Activated naive CD8-positive, alpha-beta T cell treated with anti-CD3 and anti-CD28 coated beads, Interleukin-2, amount 50 U/mL, for 16 hours (primary cell): Measurements from ENCODE around the gene CHMP1B.

ENCODE experiments used
- DNase-seq: peaks from one replicate; pipeline ENCODE4 v3.0.0-alpha.2; 2020; ENCODE audit warnings: low read depth, low spot score

CHMP1B gene, protein sequence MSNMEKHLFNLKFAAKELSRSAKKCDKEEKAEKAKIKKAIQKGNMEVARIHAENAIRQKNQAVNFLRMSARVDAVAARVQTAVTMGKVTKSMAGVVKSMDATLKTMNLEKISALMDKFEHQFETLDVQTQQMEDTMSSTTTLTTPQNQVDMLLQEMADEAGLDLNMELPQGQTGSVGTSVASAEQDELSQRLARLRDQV

GRCh38 chr18:11851146-11851805 lies at the start of gene CHMP1B:
TSS of gene CHMP1B (plus strand) at chr18:11851413. CDS start at chr18:11851512, 99 bp downstream.
- DNase-seq: peak; percentile 94

DNA sequence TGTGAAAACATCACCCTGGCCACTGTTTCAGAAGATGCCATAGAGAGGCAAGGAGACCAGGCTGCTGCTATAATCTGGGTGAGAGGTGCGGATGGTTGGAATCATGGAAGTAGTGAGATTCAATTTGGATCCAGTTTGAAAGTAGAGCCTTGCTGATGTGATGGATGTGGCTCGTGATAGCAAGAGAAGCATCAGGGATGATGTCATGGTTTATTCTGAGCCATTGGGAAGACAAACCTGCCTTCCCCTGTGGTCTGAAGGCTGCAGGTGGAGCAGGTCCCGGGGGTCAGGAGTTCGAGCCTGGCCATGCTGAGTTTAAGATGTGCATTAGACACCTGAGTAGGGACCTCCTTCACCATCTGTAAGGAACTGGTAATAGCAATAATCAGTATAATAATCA lies 49.6 kb upstream of the CHMP1B start:
- DNase-seq: no peak

DNA sequence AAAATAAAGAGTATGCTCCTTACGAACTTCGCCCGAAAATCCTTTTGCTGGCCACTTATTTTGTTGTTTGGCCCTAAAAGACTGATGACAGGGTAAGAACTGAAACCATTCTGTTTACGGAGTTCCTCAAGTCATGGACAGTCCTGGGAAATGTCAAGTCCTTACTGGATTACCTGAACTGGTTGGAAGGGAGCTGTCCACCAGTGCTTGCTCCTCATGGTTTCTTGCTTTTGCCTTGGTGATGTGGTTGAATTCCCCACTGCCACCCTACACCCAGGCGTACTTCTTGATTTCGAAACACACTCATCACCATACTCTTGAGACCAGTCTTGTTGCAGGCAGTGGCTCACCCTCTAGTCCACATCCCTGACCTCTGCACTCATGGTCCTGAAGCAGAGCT lies 49.1 kb upstream of the CHMP1B start:
- no peak for DNase-seq

GRCh38 chr18:11802586-11802985 lies 48.6 kb upstream of the CHMP1B start:
- no peak for DNase-seq

DNA sequence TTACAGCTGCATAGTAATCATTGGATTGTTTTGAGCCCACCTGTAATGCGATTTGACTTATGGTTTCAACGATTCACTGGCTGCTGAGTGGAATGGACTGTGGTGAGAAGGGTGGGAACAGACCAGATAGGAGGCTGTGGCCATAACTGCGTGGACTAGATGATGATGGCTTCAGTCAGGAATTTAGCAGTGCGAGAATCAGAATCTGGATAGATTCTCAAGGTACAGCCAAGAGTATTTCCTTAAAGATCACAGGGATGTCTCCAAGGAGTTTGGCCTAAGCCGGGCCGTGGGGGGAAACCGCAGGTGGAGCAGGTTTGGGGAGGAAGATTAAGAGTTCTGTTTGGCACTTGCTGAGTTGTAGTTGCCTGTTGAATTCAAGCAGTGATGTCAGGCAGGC lies 44.0 kb upstream of the CHMP1B start:
- no peak for DNase-seq

GRCh38 chr18:11808001-11808855 lies 43.0 kb upstream of the CHMP1B start:
- DNase-seq: no peak

DNA sequence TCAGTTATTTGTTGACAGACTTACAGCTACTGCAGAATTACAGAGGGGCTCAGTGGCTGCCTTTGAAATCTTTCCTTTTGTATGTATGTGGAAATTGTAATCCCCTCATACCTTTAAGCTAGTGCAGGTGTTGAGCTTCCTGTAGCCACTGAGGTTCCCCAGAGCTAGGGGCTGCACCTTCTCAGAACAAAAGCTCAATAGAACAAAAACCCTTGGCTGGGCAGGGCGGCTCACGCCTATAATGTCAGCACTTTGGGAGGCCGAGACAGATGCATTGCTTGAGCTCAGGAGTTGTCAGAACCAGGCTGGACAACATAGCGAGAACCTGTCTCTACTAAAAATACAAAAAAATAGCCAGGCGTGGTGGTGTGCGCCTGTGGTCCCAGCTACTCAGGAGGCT lies 41.3 kb upstream of the CHMP1B start:
- no peak for DNase-seq

DNA sequence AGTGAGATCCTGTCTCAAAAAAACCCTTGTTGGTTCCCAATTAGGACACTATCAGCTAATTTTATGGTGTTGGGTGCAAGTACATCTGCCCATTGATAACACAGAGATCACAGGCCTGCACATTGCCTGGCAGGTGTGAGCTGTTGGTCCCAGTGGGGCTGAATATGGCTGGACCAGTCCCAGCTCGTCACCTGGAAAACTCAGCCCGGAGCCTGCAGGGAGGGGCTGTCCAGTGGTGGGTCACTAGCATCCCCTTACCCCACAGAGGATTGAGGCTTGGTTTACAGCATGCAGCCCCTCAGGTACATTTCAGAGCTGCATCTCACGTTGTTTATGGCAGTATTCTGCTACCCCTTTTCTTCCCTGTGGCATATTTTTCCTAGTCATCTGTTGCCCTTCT lies 40.8 kb upstream of the CHMP1B start:
- no peak for DNase-seq

- no peak for DNase-seq
These were observed 40.2 kb upstream of the CHMP1B start for GRCh38 chr18:11811009-11811408.

DNA sequence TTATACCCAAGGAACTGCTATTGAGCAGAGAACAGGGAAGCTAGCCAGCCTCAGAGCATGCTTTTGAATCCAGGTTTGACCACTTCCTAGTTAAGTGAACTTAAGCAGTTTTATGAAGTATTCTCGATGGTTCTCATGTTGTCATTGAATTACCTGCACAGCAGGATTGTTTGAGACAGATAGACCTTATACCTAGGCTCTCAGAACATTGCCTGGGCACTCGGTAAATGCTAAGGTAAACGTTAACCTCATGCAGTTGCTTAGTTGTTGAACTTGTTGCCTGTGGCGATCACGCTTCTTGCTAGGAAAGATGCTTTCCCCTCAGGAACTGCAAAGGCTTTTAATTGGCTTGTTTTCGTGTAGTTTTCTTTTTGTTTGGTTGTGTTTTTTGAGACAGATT lies 34.0 kb upstream of the CHMP1B start:
- DNase-seq: no peak

DNA sequence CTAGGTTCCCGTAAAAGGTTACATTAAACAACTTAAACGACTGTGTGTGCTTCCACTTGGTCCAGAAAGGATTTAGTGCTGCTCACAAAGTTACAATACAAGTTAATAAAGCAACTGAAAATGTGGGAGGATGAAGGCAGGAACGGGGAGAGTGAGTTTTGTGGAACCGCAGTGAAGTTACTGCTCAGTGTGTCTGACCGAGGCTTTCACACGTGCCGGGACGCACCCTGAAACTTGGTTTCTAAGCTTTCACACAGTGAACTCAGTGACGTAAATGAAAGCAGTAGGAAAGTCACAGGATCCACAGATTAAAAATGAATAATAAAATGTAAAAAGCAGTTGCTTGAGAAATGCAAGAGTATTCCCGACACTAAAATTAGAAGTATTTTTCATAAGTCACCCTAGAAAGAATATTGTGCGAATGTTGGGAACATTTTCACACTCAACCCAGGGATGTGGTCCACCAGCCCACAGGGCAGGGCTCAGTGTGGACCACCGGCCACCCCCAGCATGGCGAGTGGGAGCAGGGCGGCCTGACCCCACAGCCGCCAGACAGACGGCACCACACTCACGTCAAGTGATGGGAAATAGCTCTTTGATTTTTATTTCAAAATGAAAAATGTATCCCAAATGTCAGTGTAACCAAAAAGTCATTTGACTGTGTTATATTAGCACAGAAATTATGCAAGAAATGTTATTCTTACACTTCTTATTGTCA lies 32.6 kb upstream of the CHMP1B start:
- no peak for DNase-seq

DNA sequence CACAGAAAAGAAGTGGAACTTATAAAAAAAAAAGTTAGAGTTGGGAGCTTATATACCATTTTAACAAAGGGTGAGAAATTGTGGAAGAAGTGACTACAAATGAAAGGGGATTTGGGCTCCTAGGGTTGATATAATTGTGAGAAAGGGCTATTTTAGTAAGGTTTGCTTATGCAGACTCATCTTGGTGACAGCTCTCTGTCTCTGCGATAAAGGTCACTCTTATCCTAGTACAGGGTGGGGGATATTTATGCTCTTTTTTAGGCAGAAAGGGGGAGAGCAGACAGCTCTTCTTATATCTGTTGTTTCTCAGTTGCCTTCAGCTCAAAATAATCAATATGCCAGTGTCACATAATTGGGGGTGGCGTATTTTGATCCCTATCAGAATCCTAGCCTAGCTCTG lies 31.3 kb upstream of the CHMP1B start:
- no peak for DNase-seq

DNA sequence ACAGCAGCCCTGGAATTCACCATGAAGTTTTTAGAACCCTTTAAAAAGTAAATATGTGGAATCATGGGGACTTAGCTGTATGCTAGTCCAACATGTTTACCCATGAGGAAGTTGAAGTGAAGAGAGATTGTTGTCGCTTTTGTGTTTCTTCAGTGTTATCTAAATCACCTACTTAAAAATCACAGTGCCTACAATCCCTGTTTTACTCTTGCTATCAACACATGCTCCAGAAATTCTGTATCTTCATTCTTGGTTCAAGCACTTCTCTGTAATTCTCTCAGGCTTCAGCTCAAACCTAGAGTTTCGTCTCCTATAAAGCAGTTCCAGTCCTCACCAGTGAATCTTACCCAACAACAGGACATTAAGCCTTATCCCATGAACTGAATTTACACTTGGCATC lies 30.5 kb upstream of the CHMP1B start:
- no peak for DNase-seq

- no peak for DNase-seq
These were observed 30.0 kb upstream of the CHMP1B start for GRCh38 chr18:11821208-11821607.

- DNase-seq: no peak
These were observed 29.5 kb upstream of the CHMP1B start for GRCh38 chr18:11821643-11822237.

DNA sequence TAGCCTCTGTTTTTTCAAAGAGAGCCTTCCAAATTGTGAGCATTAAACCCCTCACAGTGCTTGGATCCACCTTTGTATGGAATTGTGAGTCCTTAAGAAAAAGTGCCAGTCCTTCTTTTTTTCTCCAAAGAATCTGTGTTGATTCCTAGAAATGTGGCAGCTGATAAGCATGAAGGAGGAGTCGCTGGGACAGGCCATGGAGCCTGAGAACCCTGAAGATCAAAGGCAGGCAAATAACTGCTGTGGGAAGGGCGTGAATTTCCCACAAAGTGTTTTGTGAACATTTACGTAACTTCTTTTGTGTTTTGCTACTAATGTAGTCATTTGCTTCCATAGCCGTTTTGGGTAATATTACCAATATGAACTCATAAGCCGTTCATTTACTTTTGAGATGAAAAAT lies 27.7 kb upstream of the CHMP1B start:
- DNase-seq: no peak

DNA sequence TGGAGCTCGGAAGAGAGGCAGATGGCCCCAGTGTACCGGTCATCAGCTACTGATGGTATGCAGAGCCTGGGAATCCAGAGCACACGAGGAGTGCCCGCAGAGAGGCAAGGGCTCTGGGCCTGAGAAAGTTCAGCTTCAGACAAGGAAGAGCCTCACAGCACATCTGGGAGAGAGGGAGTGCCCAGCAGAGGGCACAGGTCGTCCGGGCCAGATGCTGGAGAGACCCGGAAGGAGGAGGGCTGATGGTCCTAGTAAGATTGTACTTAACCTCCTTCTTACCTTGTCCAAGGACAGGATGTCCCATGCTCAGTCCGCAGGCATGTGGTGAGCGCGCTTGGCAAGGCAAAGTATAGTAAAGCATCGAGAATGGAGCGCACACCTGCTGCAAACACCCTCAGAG lies 24.4 kb upstream of the CHMP1B start:
- DNase-seq: no peak

DNA sequence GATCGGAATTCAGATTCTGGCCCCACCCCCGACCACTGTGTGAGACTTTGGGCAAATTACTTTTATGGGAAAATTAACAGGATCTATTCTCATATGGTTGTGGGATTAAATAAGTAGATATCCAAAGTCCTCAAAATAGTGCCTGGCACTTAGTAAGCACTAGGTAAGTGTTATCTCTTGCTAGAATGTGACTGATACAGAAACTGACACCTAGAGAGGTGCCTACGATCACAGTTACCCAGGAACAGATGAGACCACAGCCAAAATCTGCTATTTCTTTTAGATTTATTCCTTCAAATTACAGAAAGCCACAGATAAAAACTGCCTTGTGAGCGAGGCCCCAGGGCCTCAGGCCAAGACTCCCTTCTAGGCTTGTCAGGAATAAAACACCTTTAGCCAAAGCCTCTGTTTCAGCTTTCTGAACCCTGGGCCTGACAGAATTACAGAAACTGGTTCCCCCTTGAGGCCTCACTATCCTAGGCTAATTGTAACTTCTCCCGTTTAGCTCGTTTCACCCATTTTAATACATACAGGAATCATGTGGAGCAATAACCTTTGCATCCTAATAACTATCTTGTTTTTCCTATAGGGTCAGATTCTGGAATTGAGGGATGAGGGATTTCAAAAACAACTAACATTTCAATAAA lies 22.3 kb upstream of the CHMP1B start:
- no peak for DNase-seq

GRCh38 chr18:11830585-11830984 lies 20.6 kb upstream of the CHMP1B start:
- DNase-seq: no peak

- no peak for DNase-seq
These were observed 19.3 kb upstream of the CHMP1B start for GRCh38 chr18:11831921-11832320.

GRCh38 chr18:11834772-11835171 lies 16.4 kb upstream of the CHMP1B start:
- no peak for DNase-seq
